Left renal cortex interstitium (tissue), 4 donors: ENCODE results near the gene MYMK. TPM values are rescaled to one million over a fixed set of nuclear protein-coding genes. Genes with fewer than 3 reads are reported as not detected.

Source experiments
- DNase-seq, 4 donors: peaks; one replicate each; pipeline ENCODE4 v3.0.0-alpha.2; 2013; ENCODE audit warnings: low read depth in 4 of 4, low spot score in 2 of 4, missing footprints in 1 of 4
- polyA plus RNA-seq, 4 donors: library from polyadenylated mRNA; unstranded; fragments of 120-200 nt; gene quantifications; one replicate each; pipeline ENCODE4 v1.2.1, GENCODE V29; 2013; ENCODE audit not compliant: insufficient read length in 4 of 4

MYMK gene
- polyA plus RNA-seq, 4 donors: not detected

- DNase-seq: no peak
Measured at GRCh38 chr9:133558191-133559126, 33.7 kb upstream of the MYMK start.

- DNase-seq: no peak
Measured at GRCh38 chr9:133557581-133557980, 32.8 kb upstream of the MYMK start.

GRCh38 chr9:133556354-133556753 is 31.6 kb upstream of the MYMK start:
- DNase-seq: no peak

GRCh38 chr9:133554729-133555128 is 30.0 kb upstream of the MYMK start:
- DNase-seq: no peak

- no peak for DNase-seq
Measured at GRCh38 chr9:133553973-133554713, 29.4 kb upstream of the MYMK start.

- DNase-seq: no peak
Measured at GRCh38 chr9:133553123-133553522, 28.4 kb upstream of the MYMK start.

GRCh38 chr9:133552236-133552635 is 27.5 kb upstream of the MYMK start:
- no peak for DNase-seq

GRCh38 chr9:133551446-133551845 is 26.7 kb upstream of the MYMK start:
- DNase-seq: no peak

- no peak for DNase-seq
Measured at GRCh38 chr9:133547116-133547515, 22.4 kb upstream of the MYMK start.

GRCh38 chr9:133546287-133546680 is 21.5 kb upstream of the MYMK start:
- no peak for DNase-seq

GRCh38 chr9:133545494-133546286 is 20.9 kb upstream of the MYMK start:
- DNase-seq: no peak

GRCh38 chr9:133543772-133544467 is 19.2 kb upstream of the MYMK start:
- DNase-seq: no peak

- DNase-seq: no peak
Measured at GRCh38 chr9:133542002-133542401, 17.2 kb upstream of the MYMK start.

GRCh38 chr9:133540698-133541025 is 15.9 kb upstream of the MYMK start:
- DNase-seq: no peak

GRCh38 chr9:133539991-133540697 is 15.4 kb upstream of the MYMK start:
- no peak for DNase-seq

GRCh38 chr9:133538851-133539833 is 14.4 kb upstream of the MYMK start:
- no peak for DNase-seq

GRCh38 chr9:133538176-133538575 is 13.4 kb upstream of the MYMK start:
- no peak for DNase-seq

GRCh38 chr9:133537257-133537656 is 12.5 kb upstream of the MYMK start:
- DNase-seq: no peak

GRCh38 chr9:133536536-133536935 is 11.8 kb upstream of the MYMK start:
- no peak for DNase-seq
